Ecto neural progenitor cell (in vitro differentiated cells): ENCODE measurements around the gene UBE2E3.
"Not testable (repeated sequence)": the region's sequence is repeated elsewhere in the genome, so short reads cannot be mapped to it uniquely, and the experiment has no call there.

ENCODE experiments used
- DNase-seq: peaks from one replicate; pipeline ENCODE4 v3.0.0-alpha.2; 2018; ENCODE audit warnings: low spot score

The UBE2E3 gene

DNA sequence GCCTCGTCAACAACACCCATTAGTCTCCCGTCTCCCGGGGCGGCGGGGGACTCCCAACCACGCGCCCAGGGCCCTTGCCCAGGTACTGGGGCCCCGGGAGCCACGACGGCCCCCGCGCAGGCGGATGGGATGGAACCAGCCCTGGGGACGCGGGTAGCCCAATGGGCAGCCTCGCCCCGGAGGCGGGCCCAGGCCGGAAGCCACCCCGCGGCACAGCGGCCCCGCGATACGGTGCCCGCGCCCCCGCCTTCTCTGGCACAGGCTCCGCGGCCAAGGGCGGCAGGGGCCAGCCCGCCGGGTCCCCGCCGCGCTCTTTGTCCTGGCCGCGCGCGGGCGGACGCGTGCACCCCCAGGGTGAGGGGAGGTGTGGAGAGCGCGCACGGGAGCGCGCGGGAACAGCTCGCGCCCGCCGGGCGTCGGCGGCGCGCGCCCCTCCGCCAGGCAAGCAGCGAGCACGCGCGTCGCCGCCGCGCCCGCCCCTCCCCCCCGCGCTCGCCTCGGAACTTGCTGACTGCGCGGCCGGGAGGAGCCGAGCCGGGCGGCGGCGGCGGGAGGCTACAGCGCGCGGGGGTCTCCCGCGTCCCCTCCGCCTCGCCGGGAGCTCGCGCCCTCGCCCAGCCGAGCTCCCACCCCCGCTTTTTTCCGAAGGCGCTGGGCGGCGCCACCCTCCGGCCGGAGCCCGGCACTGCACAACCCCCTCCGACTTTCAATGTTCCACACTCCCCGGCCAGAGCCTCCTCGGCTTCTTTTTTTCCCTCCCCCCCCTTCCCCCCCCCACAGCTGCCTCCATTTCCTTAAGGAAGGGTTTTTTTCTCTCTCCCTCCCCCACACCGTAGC lies at the start of gene UBE2E3:
Gene UBE2E3 (plus strand): TSS at position 500 of the 837 bp plus-strand sequence. CDS start 1,438 bp downstream, outside the sequence.
- peak; percentile 93 for DNase-seq

- no peak for DNase-seq
These were observed 48.6 kb upstream of the UBE2E3 start for GRCh38 chr2:180931841-180932240.

DNA sequence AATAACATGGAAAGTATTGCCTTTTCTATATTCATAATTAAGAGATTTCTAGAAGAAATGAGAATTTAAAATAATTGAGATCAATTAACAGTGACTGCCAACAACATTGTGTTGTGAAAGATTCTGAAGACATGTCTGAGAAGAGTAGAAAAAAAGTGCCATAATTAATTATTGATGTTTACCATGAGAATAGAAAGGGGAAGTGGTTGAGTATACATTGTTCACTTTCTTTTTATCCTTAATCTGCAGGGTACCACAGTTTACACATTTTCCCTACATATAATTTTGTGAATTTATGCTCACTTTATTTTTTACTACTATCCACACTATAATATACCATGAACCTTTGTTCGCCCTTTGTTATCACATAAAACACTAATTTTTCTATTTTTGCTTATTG lies 47.1 kb upstream of the UBE2E3 start:
- no peak for DNase-seq

DNA sequence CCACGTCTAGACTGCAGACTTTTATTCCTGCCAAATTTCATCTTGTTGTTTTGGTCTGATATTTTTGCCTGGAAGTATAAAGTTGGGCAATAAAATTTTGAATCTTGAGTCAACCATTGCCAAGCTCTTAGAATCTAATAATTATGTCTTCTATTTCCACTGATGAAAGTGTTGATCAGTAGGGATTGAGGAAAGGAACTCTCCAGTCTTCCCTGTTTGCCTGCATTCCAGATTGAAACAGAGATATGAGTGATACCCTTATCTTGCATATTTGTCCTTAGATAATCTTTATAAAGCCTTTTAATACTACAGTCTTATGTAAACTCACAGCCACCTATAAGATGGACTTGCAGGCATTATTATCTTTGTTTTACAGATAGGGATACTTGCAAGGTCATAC lies 45.5 kb upstream of the UBE2E3 start:
- DNase-seq = no peak

DNA sequence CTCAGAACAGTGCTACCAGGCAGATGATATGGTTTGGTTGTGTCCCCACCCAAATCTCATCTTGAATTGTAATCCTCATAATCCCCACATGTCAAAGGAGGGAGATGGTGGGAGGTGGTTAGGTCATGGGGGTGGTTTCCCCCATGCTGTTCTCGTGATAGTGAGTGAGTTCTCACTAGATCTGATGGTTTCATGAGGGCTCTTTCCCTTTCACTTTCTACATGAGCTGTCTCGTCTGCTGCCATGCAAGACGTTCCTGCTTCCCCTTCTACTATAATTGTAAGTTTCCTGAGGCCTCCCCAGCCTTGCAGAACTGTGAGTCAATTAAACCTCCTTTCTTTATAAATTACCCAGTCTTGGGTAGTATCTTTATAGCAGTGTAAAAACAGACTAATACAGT lies 42.9 kb upstream of the UBE2E3 start:
- not testable (repeated sequence) for DNase-seq

DNA sequence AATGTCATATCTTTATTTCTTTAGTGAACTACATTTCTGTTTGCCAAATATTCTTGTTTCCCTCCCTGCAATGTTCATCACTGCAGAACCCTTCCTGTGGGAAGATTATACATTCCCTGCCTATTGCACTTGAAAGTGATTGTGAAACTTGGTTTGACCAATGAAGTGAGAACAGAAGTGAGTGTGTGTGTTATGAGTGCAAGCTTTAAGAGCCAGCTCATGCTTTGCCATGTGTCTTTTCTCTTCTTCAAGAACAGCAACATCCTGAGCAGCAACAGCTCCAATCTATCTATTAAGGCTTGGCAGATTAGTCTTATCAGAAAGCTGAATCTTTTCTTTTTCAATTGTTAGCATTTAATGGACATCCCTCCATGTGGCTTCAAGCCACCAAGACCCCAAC lies 42.0 kb upstream of the UBE2E3 start:
- DNase-seq = no peak

GRCh38 chr2:180943275-180943674 lies 37.1 kb upstream of the UBE2E3 start:
- DNase-seq = no peak

DNA sequence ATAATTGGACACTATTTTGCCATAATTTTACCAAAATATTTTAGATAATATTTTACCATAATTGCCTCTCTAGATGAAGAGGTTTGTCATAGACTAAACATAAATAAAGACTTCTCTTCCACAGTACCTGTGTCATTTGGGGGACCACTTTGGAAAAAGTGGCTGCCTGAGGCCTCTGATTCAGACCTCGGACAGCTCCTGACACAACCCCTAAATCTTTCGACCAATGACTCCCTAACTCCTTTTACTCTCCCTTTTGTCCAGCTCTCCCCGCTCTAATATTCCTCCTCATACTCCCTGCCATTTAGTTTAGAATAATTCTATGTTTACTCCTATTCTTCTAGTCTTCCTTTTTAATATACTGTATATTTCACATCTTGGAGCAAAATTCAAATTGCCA lies 36.0 kb upstream of the UBE2E3 start:
- no peak for DNase-seq

DNA sequence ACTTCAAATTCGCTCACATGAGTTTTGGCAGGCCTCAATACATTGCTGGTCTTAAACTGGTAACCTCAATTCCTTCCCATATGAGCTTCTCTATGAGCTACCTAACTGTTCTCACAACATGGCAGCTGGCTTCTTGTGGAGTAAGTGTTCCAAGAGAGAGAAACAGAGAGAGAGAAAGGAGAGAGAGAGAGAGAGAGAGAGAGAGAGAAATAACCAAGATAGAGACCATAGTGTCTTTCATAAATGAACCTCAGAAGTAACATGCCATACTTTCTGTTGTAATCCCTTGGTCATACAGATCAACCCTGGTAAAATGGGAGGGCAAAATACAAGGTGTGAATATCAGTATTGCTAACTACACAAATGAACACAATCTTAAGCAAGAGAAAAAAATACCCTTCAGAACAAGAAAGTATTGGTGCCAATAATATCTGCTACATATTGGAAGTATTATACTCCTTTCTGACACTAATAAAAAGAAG lies 33.2 kb upstream of the UBE2E3 start:
- no peak for DNase-seq

GRCh38 chr2:180949896-180950295 lies 30.5 kb upstream of the UBE2E3 start:
- DNase-seq = no peak

- DNase-seq = no peak
These were observed 28.3 kb upstream of the UBE2E3 start for GRCh38 chr2:180952082-180952481.

GRCh38 chr2:180952731-180953336 lies 27.6 kb upstream of the UBE2E3 start:
- DNase-seq = no peak

GRCh38 chr2:180953550-180953949 lies 26.9 kb upstream of the UBE2E3 start:
- DNase-seq = no peak

DNA sequence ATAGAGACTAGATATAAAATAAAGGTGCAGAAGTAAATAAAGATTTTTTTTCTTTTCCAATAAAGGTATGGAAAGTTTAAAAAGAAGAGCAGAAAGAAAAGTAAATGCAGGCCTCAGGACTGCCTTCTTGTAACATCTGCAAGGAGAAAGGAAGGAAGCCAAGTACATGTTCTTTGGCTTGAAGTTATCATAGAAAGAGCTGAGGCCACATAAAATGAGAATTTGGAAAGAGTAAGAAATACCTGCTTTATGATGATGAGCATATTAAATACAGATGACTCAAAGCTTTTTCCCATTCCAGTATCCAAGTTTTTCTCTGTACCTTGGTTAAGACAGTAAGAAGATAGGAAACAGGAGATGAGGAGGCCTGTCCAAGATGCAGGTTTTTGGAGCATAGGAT lies 25.3 kb upstream of the UBE2E3 start:
- no peak for DNase-seq

- DNase-seq = no peak
These were observed 20.6 kb upstream of the UBE2E3 start for GRCh38 chr2:180959787-180960186.

- no peak for DNase-seq
These were observed 19.4 kb upstream of the UBE2E3 start for GRCh38 chr2:180960982-180961381.

- DNase-seq = no peak
These were observed 17.6 kb upstream of the UBE2E3 start for GRCh38 chr2:180962727-180963314.

DNA sequence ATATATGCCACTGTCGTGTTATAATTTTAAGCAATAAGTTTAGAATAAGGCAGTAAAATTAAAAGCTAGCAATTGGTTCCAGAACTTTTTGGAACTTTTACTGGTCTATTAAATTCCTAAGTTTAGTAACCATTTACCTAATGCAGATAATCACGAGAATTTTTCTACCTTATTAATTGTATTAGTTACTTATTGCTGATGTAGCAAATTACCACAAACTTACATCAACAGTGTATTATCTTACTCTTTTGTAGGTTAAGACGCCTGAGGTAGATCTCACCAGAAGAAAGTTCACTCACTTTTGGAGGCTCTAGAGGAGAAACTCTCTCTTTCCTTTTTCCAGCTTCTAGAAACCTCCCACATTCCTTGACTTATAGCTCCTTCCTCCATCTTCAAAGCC lies 14.0 kb upstream of the UBE2E3 start:
- no peak for DNase-seq

GRCh38 chr2:180969124-180969523 lies 11.3 kb upstream of the UBE2E3 start:
- DNase-seq = no peak

DNA sequence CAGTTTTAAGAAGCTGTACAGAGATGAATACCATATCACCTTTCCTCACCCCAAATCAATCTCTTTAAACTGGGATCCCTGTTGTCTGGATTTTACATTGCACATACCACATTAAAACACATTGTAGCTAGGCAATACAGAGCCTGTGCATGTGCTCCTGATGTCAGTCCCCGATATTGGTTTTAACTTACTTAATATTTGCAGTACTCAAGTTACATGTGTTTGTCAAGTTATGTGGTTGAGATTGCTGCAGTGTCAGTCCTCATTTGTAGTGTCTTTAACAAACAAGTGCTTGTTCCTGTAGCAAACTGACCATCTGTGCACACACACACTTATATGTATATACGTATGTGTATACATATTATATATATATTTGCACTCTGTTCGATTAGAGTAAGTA lies 10.4 kb upstream of the UBE2E3 start:
- no peak for DNase-seq

DNA sequence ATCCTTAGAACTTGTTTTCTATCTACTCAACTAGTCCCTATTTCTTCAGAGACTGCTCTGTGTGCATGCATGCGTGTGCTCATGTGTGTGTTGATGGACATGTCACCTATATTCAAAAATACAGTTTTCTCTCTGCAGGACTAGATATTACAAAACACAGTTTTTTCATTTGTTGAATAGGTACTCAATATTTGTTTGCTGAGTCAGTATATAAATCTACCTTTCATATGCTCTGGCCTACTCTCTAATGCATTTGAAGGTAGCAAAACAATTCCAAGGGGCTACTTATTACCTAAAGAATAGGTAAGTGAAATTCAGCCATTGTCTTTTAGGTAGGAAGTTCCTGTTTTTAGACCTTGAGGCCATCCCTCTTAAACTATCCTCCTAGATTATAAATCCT lies 8.6 kb upstream of the UBE2E3 start:
- no peak for DNase-seq

GRCh38 chr2:180975585-180975984 lies 4.8 kb upstream of the UBE2E3 start:
- no peak for DNase-seq
